Urinary bladder (tissue), 4 donors: ENCODE results near the gene MTNR1B. TPM values are rescaled to one million over a fixed set of nuclear protein-coding genes. Genes with fewer than 3 reads are reported as not detected.
A peak's percentile ranks its signal among the peaks of the same experiment; 100 is the strongest.

Source experiments
- DNase-seq: peaks from one replicate; pipeline ENCODE4 v3.0.0-alpha.2; 2015; ENCODE audit errors: extremely low spot score
- H3K27ac ChIP-seq: one replicate; pipeline ENCODE4 v1.5.1; 2013; ENCODE audit warnings: low read depth, mild to moderate bottlenecking, moderate library complexity
- H3K36me3 ChIP-seq: one replicate; pipeline ENCODE4 v1.6.1; 2013; ENCODE audit warnings: mild to moderate bottlenecking, moderate library complexity; ENCODE audit not compliant: insufficient read depth
- H3K4me1 ChIP-seq: one replicate; pipeline ENCODE4 v1.6.1; 2013; ENCODE audit warnings: mild to moderate bottlenecking, moderate library complexity; ENCODE audit not compliant: insufficient read depth
- H3K4me3 ChIP-seq: one replicate; pipeline ENCODE4 v1.5.1; 2013; ENCODE audit warnings: low read depth, low read length
- WGBS: extraction: QIAGEN DNeasy Blood & Tissue Kit; methylation state at CpG from one replicate; pipeline ENCODE4 v1.1.7; 2013; 5-methylcytosine and 5-hydroxymethylcytosine counted together
- polyA plus RNA-seq: library from polyadenylated mRNA; stranded (reverse); fragments of 200-250 nt; gene quantifications from one replicate; pipeline ENCODE4 v1.2.3, GENCODE V29; 2013
- total RNA-seq: library from RNA; depleted of rRNA; stranded (reverse); fragments of >200 nt; gene quantifications from one replicate; pipeline ENCODE4 v1.2.3, GENCODE V29; 2014
- donor health status: healthy with polysubstance abuse.
- donor health status: healthy.

MTNR1B gene
- total and polyA plus RNA-seq, 2 donors: not detected

DNA sequence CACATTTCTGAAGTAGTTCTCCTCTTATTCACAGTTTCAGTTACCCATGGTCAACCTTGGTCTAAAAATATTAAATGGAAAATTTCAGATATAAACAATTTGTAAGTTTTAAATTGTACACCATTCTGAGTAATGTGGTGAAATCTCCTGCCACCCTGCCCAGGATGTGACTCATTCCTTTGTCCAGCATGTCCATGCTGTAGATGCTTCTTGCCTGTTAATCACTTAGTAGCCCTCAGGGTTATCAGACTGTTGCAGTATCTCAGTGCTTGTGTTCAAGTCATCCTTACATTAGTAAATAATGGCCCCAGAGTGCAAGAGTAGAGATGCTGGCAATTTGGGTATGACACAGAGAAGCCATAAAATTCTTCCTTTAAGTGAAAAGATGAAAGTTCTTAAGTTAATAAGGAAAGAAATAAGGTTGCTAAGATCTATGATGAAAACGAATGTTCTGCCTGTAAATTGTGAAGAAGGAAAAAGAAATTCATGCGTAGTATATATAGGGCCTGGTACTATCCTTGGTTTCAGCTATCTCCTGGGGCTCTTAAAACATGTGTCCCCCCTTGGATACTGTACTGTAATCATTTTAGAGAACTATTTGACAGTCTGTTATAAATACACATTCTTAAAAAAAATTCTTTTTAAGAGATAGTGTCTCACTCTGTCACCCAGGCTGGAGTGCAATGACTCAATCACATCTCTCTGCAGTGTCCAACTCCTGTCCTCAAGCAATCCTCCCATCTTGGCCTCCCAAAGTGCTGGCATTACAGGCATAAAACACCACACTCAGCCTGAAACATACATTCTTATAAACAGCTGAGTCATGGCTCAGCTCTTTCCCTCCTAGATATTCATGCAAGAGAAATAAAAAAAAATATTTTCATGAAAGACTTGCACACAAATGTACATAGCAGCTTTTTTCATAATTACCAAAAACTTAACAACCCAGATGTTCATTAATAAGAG is 31.3 kb downstream of the MTNR1B start:
- Histone ChIP-seq H3K27ac (no peak overlapping the region), H3K36me3 (no peaks in the 10 kb centered on the region), H3K4me1 (no peaks in the 10 kb centered on the region), H3K4me3 (no peak overlapping the region)
- 82% methylated on average over 2 of the region's 2 CpGs for WGBS
- no peak for DNase-seq

DNA sequence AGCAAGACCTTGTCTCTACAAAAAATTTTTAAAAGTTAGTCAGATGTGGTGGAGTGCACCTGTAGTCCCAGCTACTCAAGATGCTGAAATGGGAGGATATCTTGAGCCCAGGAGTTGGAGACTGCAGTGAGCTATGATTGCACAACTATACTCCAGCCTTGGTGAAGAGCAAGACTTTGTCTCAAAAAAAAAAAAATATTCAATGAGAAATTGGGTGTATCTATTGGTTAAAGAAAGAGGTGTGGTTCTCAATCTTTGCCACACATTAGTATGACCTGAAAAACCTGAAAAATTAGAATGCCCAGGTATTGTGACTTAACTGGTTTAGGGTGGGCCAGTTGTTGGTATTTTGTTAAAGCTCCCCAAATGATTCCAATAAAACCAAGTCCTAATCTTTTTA is 32.4 kb downstream of the MTNR1B start:
- H3K27ac ChIP-seq: no peak overlapping the region
- no peak overlapping the region for H3K4me3 ChIP-seq
- DNase-seq: no peak
- no peaks in the 10 kb centered on the region for H3K36me3 ChIP-seq
- no peaks in the 10 kb centered on the region for H3K4me1 ChIP-seq

DNA sequence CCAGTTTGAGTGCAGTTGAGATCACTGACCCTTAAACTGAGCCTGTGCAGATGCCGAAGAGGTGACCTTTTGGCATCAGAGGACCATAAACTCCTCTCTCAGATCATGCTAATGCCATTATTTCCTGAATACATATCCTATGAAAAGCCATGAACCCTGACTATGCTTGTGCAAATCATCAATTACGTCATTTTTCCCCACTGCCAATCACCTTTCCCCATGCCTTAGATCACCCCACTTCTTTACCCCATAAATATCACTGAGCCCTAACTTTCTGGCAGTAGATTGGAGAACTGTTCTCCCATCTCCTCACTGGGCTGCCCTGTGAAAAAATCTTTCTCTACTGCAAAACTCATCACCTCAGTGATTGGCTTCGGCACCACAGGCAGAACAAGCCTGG is 32.9 kb downstream of the MTNR1B start:
- Histone ChIP-seq H3K36me3 (no peaks in the 10 kb centered on the region), H3K4me1 (no peaks in the 10 kb centered on the region), H3K27ac (no peak overlapping the region), H3K4me3 (no peak overlapping the region)
- WGBS: 59% methylated on average over 3 of the region's 3 CpGs
- no peak for DNase-seq

DNA sequence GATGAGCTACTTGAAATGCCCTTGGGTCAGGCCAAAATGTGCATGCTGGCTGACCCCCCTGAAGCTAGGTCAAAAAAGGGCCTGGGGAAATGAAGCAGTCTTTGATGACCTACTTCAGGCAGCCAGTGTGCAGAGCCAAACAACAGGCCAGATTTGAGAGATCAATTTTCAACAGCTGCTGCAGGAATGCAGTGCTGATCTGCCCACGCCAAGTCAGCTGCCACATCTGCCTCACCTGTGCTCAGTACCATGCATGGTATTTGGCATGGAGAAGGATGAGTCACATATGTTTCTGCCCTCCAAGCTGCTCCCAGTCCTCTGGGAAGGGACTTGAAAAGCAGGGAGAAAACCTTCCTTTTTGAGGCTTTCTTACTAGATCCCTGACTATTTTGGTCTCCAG is 35.8 kb downstream of the MTNR1B start:
- Histone ChIP-seq H3K27ac (no peak overlapping the region), H3K36me3 (no peaks in the 10 kb centered on the region), H3K4me1 (no peaks in the 10 kb centered on the region), H3K4me3 (no peak overlapping the region)
- 66% methylated on average over 1 of the region's 1 CpG for WGBS
- DNase-seq: no peak

DNA sequence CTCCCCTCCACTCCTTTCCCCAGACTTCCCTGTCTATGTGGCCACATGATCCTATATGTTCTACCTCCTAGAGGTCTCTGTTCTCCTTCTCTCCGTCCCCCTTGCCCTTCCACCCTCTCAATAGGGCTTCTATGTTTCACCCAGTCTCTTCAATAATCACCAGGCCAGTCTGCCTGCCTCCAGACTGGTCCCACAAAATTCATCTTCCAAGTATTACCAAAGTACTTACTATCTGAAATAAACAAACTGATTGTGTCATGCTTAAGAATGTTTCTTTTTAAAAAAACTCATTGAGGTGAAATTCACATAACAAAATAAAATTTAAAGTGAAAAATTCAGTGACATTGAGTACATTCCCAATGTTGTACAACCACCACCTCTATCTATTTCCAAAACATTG is 44.2 kb downstream of the MTNR1B start:
- no peaks in the 10 kb centered on the region for H3K36me3 ChIP-seq
- H3K4me1 ChIP-seq: no peaks in the 10 kb centered on the region
- H3K4me3 ChIP-seq: no peak overlapping the region
- DNase-seq: no peak
- WGBS: 64% methylated on average over 1 of the region's 1 CpG
- no peak overlapping the region for H3K27ac ChIP-seq

DNA sequence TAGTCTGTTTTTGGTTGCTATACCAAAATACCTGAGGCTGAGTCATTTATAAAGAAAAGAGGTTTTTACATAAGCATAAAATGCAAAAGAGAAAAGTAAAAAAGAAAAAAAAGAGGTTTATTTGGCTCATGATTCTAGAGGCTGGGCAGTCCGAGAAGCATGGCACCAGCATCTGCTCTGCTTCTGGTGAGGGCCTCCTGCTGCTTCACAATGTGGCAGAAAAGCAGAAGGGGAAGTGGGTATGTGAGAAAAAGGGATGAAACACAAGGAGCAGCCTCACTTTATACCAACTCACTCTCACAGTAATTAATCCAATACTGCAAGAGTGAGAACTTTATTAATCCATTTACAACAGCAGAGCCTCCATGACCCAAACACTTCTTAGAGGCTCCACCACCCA is 47.1 kb downstream of the MTNR1B start:
- WGBS: 88% methylated on average over 1 of the region's 1 CpG
- no peak for DNase-seq
- H3K4me1 ChIP-seq: no peaks in the 10 kb centered on the region

DNA sequence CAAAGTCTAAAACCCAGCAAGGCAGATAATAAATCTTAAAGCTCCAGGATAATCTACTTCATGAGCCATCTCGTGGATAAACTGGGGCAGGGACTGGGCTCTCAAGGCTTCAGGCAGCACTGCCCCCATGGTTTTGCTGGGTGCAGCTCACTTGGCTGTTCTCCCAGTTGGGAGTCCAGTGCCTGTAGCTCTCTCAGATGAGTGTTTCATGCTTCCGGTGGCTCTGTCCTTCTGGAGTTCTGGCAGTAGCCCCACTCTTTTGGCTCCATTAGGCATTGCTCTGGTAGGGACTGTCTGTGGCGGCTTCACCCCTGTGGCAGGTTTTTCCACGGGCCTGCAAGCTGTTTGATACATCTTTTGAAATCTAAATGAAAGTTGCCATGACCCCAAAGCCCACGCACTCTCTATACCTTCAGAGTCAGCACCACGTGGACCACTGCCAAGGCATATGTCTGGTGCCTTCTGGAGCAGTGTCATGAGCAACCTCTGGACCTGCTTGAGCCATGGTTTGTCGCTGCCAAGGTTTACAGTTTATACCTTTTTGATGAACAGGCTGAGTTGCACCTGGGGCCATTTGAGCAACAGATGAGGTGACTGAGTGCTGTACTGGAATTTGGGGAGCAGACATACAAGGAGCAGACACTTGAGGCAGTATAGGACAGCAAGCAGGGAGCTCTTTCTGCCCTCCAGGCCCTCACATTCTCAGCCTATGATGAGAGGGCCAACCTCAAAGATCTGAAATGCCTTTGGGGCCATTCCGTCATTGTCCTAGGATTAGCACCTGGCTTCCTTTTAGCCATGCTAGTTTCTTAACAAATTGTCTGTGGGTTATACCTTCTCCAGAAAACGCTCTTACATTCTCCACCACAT is 48.6 kb downstream of the MTNR1B start:
- no peaks in the 10 kb centered on the region for H3K36me3 ChIP-seq
- H3K4me1 ChIP-seq: no peaks in the 10 kb centered on the region
- 65% methylated on average over 9 of the region's 9 CpGs for WGBS
- DNase-seq: no peak
- H3K4me3 ChIP-seq: no peak overlapping the region
- no peak overlapping the region for H3K27ac ChIP-seq

More for the DNA sequence above, 47.1 kb downstream of the MTNR1B start:
- no peaks in the 10 kb centered on the region for H3K36me3 ChIP-seq
- H3K4me3 ChIP-seq: no peak overlapping the region
- no peak overlapping the region for H3K27ac ChIP-seq

DNA sequence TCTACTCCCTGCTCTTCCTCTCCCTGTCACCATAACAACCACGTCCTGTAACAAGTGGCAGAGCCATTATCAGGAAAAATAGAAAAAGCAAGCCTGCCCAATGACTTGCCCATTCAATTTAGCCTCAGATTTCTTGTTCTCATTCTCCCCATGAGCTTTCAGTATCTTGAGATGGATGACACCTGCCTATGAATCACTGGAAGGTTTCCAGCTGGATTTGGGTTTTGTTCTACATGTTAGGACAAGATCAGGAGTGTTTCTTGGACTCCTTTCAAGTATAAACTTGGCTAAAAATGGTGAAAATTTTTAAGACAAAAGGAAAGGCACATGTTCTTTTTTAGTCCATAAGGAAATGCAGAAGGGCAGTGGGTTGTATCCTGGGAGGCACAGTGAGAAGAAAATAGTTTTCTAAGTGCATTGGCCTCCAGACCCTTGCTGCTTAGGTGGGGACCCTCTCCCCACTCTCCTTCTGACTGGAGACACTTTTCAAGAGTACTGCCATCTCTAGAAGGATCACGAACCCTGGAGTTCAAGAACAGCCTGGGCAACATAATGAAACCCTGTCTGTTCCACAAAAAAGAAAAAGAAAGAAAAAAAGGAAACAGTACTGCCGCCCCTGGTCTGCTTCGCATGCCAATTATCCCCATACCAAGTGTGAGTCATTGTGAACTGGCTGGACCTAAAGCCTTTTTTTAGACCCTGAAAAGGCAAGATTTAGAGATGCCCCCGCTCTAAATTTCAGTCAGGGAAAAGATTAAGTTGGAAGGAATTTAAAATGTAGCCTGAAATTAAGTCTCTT is 51.0 kb downstream of the MTNR1B start:
- 44% methylated on average over 5 of the region's 5 CpGs for WGBS
- Histone ChIP-seq H3K4me3 (no peak overlapping the region), H3K36me3 (no peaks in the 10 kb centered on the region), H3K27ac (no peak overlapping the region), H3K4me1 (no peaks in the 10 kb centered on the region)
- peak; percentile 36 for DNase-seq

DNA sequence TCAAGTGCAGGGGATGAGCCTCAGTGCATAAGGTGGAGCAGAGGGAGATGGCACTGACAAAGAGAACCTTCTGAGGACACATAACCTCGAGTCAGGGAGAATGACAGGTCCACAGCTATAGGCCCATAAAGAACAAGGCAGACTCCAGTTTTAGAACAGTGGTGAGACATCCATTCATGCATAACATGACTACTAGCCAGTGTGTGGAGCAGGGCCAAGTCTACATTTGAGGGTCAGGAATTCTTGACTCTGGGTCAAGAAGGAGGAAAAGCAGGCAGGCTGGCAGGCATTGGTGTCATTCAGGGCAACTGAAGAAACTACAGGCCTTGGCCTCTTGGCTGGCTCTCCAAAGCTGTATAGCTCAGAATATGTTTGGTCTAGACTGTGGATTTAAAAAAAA is 54.9 kb downstream of the MTNR1B start:
- 82% methylated on average over 1 of the region's 1 CpG for WGBS
- no peak overlapping the region for H3K4me3 ChIP-seq

DNA sequence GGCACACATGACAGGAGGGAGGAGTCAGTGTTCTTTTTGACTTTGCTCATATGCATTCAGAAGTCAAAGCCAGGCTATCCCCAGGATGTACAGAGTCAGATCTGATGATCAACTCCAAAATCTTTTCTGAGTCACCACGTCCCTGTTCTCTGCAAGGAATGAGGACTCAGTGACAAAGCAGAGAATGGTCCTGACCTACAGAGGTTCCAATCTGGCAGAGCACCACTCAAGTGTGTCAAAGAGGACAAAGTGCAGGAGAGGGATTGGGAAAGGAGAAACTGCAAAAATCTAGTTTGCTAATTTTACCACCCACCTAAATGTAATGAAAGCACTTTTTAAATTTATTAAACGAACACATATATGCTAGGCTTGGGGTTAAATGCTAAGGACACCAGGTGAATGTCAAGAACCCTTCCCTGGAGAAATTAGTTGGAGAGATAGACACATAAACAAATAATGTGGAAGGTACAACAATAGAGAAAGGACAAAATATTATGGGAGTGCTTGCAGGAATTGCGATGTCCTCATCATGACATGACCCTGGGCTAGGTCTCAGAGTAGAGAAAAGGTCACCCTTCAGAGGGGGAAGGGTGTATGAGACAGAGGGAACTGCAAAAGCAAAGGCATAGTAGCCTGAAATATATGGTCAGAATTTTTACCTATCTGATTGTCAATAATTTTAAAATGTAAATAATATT is 56.3 kb downstream of the MTNR1B start:
- DNase-seq: no peak
- Histone ChIP-seq H3K36me3 (no peaks in the 10 kb centered on the region), H3K27ac (no peak overlapping the region), H3K4me1 (no peaks in the 10 kb centered on the region), H3K4me3 (no peak overlapping the region)
- WGBS: 77% methylated on average over 3 of the region's 3 CpGs

More for the DNA sequence above, 54.9 kb downstream of the MTNR1B start:
- Histone ChIP-seq H3K4me1 (no peaks in the 10 kb centered on the region), H3K36me3 (no peaks in the 10 kb centered on the region), H3K27ac (no peak overlapping the region)
- no peak for DNase-seq

DNA sequence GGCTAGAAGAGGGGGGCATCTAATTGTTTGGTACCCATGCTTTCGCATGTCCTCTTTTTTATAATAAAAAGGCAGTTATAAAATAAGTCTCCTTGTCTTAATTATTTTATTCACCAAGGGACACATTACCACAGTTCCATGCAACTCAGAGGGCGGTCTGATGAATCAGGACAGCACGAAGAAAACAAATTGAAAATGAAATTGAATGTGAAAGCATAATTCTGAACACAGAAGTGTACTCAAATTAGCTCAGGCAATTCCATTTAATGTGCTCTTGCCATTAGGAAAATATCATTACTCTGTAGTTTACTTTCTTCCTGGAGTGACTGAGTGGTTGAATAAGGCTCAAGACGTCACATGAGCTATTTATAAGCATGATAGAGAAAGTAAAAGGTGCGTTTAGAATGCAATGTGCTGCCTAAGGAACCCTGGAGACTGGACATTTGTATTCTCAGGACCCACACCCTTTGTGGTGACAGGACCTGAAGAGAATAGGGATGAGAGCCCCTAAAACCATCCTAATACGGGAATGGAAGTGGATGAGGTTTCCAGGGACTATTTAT is 59.6 kb downstream of the MTNR1B start:
- no peak for DNase-seq
- Histone ChIP-seq H3K4me1 (no peaks in the 10 kb centered on the region), H3K36me3 (no peaks in the 10 kb centered on the region), H3K4me3 (no peak overlapping the region), H3K27ac (no peak overlapping the region)
- WGBS: 74% methylated on average over 6 of the region's 6 CpGs

DNA sequence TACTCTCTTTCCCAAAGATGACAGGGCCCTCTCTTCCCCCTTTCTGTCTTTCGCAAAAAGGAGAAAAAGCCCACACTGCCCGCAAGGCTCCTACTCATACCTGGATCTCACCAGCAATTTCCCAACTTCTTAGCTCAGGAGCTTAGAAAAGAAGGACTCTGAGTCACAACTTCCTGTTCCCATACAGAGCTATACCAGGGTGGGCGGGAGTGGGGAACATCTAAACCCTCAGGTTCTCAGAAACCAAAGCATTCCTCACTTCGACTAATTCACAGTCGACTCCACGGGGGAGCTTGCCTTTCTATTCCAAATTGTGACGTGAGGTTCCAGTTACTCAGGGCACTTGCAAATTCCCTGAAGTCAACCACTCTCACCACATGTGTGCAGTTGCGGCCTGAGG is 61.9 kb downstream of the MTNR1B start:
- H3K27ac ChIP-seq: no peak overlapping the region
- 85% methylated on average over 8 of the region's 8 CpGs for WGBS
- DNase-seq: no peak
- no peak overlapping the region for H3K4me3 ChIP-seq
- no peaks in the 10 kb centered on the region for H3K4me1 ChIP-seq
- H3K36me3 ChIP-seq: no peaks in the 10 kb centered on the region
